GM12878 (cell line): Measurements from ENCODE around the gene ATG9B. TPM values are rescaled to one million over a fixed set of nuclear protein-coding genes. Genes with fewer than 3 reads are reported as not detected.

Source experiments
- BHLHE40 ChIP-seq, 2 experiments: fragments of 450-650 bp in 1 of 2; IDR thresholded peaks; 2 replicates each; pipeline ENCODE4 v1.6.1; 2011 to 2017; ENCODE audit warnings: low read depth in 2 of 2, borderline replicate concordance in 1 of 2, improper control_type of control experiment in 1 of 2, low read length in 1 of 2, mild to moderate bottlenecking in 1 of 2
- CBX3 ChIP-seq: fragments of 200-600 bp; sonication (generic); IDR thresholded peaks from 2 replicates; pipeline ENCODE4 v1.6.1; 2016; ENCODE audit warnings: low read depth, borderline replicate concordance
- ESRRA ChIP-seq: IDR thresholded peaks from 2 replicates; pipeline ENCODE4 v1.6.1; 2012; ENCODE audit warnings: mild to moderate bottlenecking, low read length, improper control_type of control experiment
- ETV6 ChIP-seq, 2 experiments: fragments of 450-650 bp in 1 of 2; IDR thresholded peaks in 1 of 2; conservative IDR thresholded peaks in 1 of 2; 2 replicates each; pipeline ENCODE4 v1.6.1; 2014; ENCODE audit warnings: antibody characterized with exemption in 1 of 2, borderline replicate concordance in 1 of 2, low read depth in 1 of 2, mild to moderate bottlenecking in 1 of 2, moderate library complexity in 1 of 2
- IRF5 ChIP-seq: fragments of 450-650 bp; IDR thresholded peaks from 2 replicates; pipeline ENCODE4 v1.6.1; 2017; ENCODE audit warnings: borderline replicate concordance
- JUND ChIP-seq: IDR thresholded peaks from 2 replicates; pipeline ENCODE4 v1.6.1; 2012; ENCODE audit warnings: low read depth, mild to moderate bottlenecking, low read length, improper control_type of control experiment, moderate library complexity
- MLLT1 ChIP-seq: fragments of 450-650 bp; IDR thresholded peaks from 2 replicates; pipeline ENCODE4 v1.6.1; 2016; ENCODE audit warnings: mild to moderate bottlenecking
- MYC ChIP-seq: IDR thresholded peaks from 2 replicates; pipeline ENCODE4 v1.6.1; 2011; ENCODE audit warnings: mild to moderate bottlenecking, low read length, moderate library complexity, inconsistent platforms; ENCODE audit not compliant: insufficient read depth, insufficient replicate concordance, insufficient read length, severe bottlenecking
- NFIC ChIP-seq: IDR thresholded peaks from 2 replicates; pipeline ENCODE4 v1.6.1; 2012; ENCODE audit warnings: low read depth, mild to moderate bottlenecking, inconsistent platforms, low read length, moderate library complexity
- NR2F1 ChIP-seq: fragments of 450-650 bp; conservative IDR thresholded peaks from 2 replicates; pipeline ENCODE4 v1.6.1; 2017; ENCODE audit warnings: mild to moderate bottlenecking
- PKNOX1 ChIP-seq: fragments of 450-650 bp; IDR thresholded peaks from 2 replicates; pipeline ENCODE4 v1.6.1; 2016; ENCODE audit warnings: mild to moderate bottlenecking
- POLR2AphosphoS2 ChIP-seq: IDR thresholded peaks from 2 replicates; pipeline ENCODE4 v1.6.1; 2011; ENCODE audit warnings: low read depth, mild to moderate bottlenecking, low read length, improper control_type of control experiment, moderate library complexity
- RAD21 ChIP-seq: IDR thresholded peaks from 2 replicates; pipeline ENCODE4 v1.6.1; 2011; ENCODE audit warnings: mild to moderate bottlenecking, low read depth, low read length, moderate library complexity; ENCODE audit not compliant: insufficient read depth
- RB1 ChIP-seq: fragments of 450-650 bp; formaldehyde crosslinking; IDR thresholded peaks from 2 replicates; pipeline ENCODE4 v1.6.1; 2017; ENCODE audit warnings: mild to moderate bottlenecking, borderline replicate concordance
- RELA ChIP-seq: fragments of 450-650 bp; IDR thresholded peaks from 2 replicates; pipeline ENCODE4 v1.8.0; 2014; ENCODE audit warnings: borderline replicate concordance; ENCODE audit not compliant: partially characterized antibody
- SKIL ChIP-seq: fragments of 450-650 bp; IDR thresholded peaks from 2 replicates; pipeline ENCODE4 v1.6.1; 2017; ENCODE audit warnings: mild to moderate bottlenecking, low read depth, inconsistent platforms; ENCODE audit not compliant: poor library complexity, severe bottlenecking
- SMARCA5 ChIP-seq: fragments of 450-650 bp; IDR thresholded peaks from 2 replicates; pipeline ENCODE4 v1.6.1; 2017; ENCODE audit warnings: mild to moderate bottlenecking
- SMC3 ChIP-seq: IDR thresholded peaks from 2 replicates; pipeline ENCODE4 v1.6.1; 2011; ENCODE audit warnings: low read length, improper control_type of control experiment, borderline replicate concordance
- SREBF2 ChIP-seq: IDR thresholded peaks from 2 replicates; pipeline ENCODE4 v1.6.1; 2012; ENCODE audit warnings: mild to moderate bottlenecking, low read length
- ZNF217 ChIP-seq: fragments of 450-650 bp; IDR thresholded peaks from 2 replicates; pipeline ENCODE4 v1.6.1; 2017; ENCODE audit warnings: antibody characterized with exemption, mild to moderate bottlenecking
- ZSCAN29 ChIP-seq: fragments of 450-650 bp; IDR thresholded peaks from 2 replicates; pipeline ENCODE4 v1.6.1; 2017; ENCODE audit warnings: mild to moderate bottlenecking, moderate library complexity
- polyA plus RNA-seq, 11 experiments: library from polyadenylated mRNA; depleted of rRNA in 4 of 11; unstranded in 6 of 11; stranded (reverse) in 5 of 11; fragments of >200 nt; fragmentation: Nextera tagmentation in 4 of 11; fragmentation: Illumina TruSeq in 1 of 11; extraction: Ambion mirVana in 4 of 11; extraction: Trizol in 1 of 11; gene quantifications; 1 replicate in 1 of 11; 2 replicates in 10 of 11; pipeline versions ENCODE4 v1.2.1 to v1.2.3, GENCODE V29; 2011 to 2016; ENCODE audit warnings: inconsistent platforms in 2 of 11, missing spikeins in 2 of 11, low read depth in 1 of 11
- total RNA-seq, 4 experiments: library from RNA; depleted of rRNA in 3 of 4; stranded (reverse); fragments of >200 nt in 3 of 4; fragmentation: Illumina TruSeq in 1 of 4; extraction: Trizol in 1 of 4; gene quantifications; 2 replicates each; pipeline versions ENCODE4 v1.2.1 to v1.2.3, GENCODE V29; 2013 to 2021

The ATG9B gene
- total and polyA plus RNA-seq, 10 of the 15 experiments (the other 5 are each of a cell fraction or from before 2014, with no cell fraction given), result 0.01 to 0.83 (median 0.12) TPM; not detected in 2

- TF ChIP-seq PKNOX1 (peak; percentile 30; the same call in 1 of the 2 replicates), RAD21 (peak; percentile 24; the same call in 1 of the 2 replicates), ESRRA (0 out of 2 replicates have a peak, but pooled peaks have one; percentile 25), ETV6 (conservative IDR thresholded peaks at IDR 0.05 in 1 of 2, IDR thresholded peaks at IDR 0.05 in 1 of 2; ENCODE audit: borderline replicate concordance in 1 of 2, low read depth in 1 of 2) (no peak), JUND (0 out of 2 replicates have a peak, but pooled peaks have one; percentile 25), IRF5 (no peak), NFIC (no peak), ZNF217 (peak; percentile 69; the same call in 1 of the 2 replicates), RB1 (peak; percentile 48; the same call in 1 of the 2 replicates), CBX3 (no peak), RELA (peak; percentile 25), SKIL (no peak), SMC3 (peak; percentile 49; the same call in 1 of the 2 replicates), BHLHE40 (IDR thresholded peaks at IDR 0.05; ENCODE audit: borderline replicate concordance in 1 of 2, low read depth in 2 of 2, low read length in 1 of 2) (peak; percentile 7 to 83; a peak in 2 of 4 replicates), SREBF2 (no peak), MYC (no peak), ZSCAN29 (no peak), POLR2AphosphoS2 (no peak), SMARCA5 (peak; percentile 97), NR2F1 (peak; percentile 26; the same call in 1 of the 2 replicates), MLLT1 (peak; percentile 74; the same call in 1 of the 2 replicates)
Measured at GRCh38 chr7:151008511-151009323, 15.6 kb downstream of the ATG9B start (continued).
